Retinal pigment epithelial cell (primary cell): Measurements from ENCODE around the gene MANF.
"Not testable (repeated sequence)": the region's sequence is repeated elsewhere in the genome, so short reads cannot be mapped to it uniquely, and the experiment has no call there.

ENCODE experiments used
- DNase-seq: peaks from one replicate; pipeline ENCODE4 v3.0.0-alpha.2; 2010; ENCODE audit warnings: low read depth
- H3K4me3 ChIP-seq: 2 replicates; pipeline ENCODE4 v1.5.1; 2011; ENCODE audit warnings: mild to moderate bottlenecking, low read length, control low read depth, moderate library complexity
- CTCF ChIP-seq: conservative IDR thresholded peaks from 2 replicates; pipeline ENCODE4 v1.5.1; 2011; ENCODE audit warnings: low read depth, low read length, control low read depth, inconsistent platforms

Gene MANF

GRCh38 chr3:51355891-51356578 lies 29.1 kb upstream of the MANF start:
- no peak for TF ChIP-seq CTCF
- no peak for DNase-seq
- no peak overlapping the region for H3K4me3 ChIP-seq

- no peak for TF ChIP-seq CTCF
- DNase-seq, result no peak
- H3K4me3 ChIP-seq, result no peak overlapping the region
These were observed 27.2 kb upstream of the MANF start for GRCh38 chr3:51357856-51358255.

- DNase-seq, result no peak
- TF ChIP-seq CTCF, result no peak
These were observed 26.1 kb upstream of the MANF start for GRCh38 chr3:51358981-51359380.

GRCh38 chr3:51360806-51361205 lies 24.3 kb upstream of the MANF start:
- no peak for TF ChIP-seq CTCF
- DNase-seq, result no peak
- H3K4me3 ChIP-seq, result no peak overlapping the region

More at GRCh38 chr3:51358981-51359380, 26.1 kb upstream of the MANF start:
- no peak overlapping the region for H3K4me3 ChIP-seq

- no peak for TF ChIP-seq CTCF
- no peak for DNase-seq
These were observed 23.3 kb upstream of the MANF start for GRCh38 chr3:51361746-51362145.

GRCh38 chr3:51362476-51362875 lies 22.6 kb upstream of the MANF start:
- H3K4me3 ChIP-seq, result no peak overlapping the region
- no peak for TF ChIP-seq CTCF
- DNase-seq, result no peak

More at GRCh38 chr3:51361746-51362145, 23.3 kb upstream of the MANF start:
- no peak overlapping the region for H3K4me3 ChIP-seq

GRCh38 chr3:51368276-51368675 lies 16.8 kb upstream of the MANF start:
- DNase-seq, H3K4me3 ChIP-seq: not testable (repeated sequence)
